NCI-H1092 treated with DMSO at 0.1 percent for 48 hours (cell line): ENCODE results near the gene PFN3.
"Not testable (repeated sequence)": the region's sequence is repeated elsewhere in the genome, so short reads cannot be mapped to it uniquely, and the experiment has no call there.

Experiments
- DNase-seq: peaks from one replicate; lab custom pipeline; 2025; lab: John Stamatoyannopoulos, UW

The PFN3 gene

GRCh38 chr5:177425196-177425800 is 24.8 kb upstream of the PFN3 start:
- no peak for DNase-seq

GRCh38 chr5:177423671-177424070 is 23.2 kb upstream of the PFN3 start:
- no peak for DNase-seq

GRCh38 chr5:177421062-177421798 is 20.8 kb upstream of the PFN3 start:
- DNase-seq, result no peak

- not testable (repeated sequence) for DNase-seq
Observed at GRCh38 chr5:177420472-177420871, 20.0 kb upstream of the PFN3 start.

DNA sequence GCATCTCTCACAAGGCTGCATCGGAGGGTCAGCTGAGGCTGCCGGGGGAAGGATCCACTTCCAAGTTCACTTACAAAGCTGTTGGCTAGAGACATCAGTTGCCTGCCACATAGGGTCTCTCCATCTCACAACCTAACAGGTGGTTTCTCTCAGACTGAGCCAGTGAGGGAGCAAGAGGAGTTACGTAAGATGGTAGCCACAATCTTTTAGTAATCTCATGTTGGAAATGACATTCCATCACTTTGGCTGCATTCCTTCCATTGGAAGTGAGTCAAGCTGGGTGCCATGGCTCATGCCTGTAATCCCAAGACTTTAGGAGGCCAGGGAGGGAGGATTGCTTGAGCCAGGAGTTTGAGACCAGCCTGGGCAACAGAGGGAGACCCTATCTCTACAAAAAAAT is 18.6 kb upstream of the PFN3 start:
- DNase-seq, result no peak

DNA sequence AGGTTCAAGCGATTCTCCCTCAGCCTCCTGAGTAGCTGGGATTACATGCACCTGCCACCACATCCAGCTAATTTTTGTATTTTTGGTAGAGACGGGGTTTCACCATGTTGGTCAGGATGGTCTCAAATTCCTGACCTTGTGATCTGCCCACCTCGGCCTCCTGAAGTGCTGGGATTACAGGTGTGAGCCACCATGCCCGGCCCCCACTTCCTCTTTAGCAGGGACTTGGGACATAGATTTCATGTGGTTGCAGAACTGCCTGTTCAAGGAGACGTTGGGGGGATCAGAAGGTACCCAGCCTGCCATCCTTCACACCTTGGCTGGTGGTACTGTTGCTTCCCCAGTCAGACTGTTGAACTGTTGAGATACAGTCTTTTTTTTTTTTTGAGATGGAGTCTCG is 16.6 kb upstream of the PFN3 start:
- not testable (repeated sequence) for DNase-seq

DNA sequence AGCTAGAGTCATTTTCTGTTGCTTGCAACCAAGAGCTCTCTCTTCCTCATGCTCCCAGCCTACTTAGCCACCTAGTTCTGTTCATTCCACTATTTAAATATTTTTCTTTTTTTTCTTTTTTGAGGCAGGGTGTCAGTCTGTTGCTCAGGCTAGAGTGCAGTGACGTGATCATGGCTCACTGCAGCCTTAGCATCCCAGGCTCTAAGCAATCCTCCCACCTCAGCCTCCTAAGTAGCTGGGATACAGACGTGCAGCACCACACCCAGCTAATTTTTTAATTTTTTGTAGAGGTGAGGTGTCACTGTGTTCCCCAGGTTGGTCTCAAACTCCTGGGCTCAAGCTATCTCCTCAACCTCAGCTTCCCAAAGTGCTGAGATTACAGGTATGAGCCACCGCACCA is 14.0 kb upstream of the PFN3 start:
- no peak for DNase-seq

- DNase-seq, result no peak
Observed at GRCh38 chr5:177412603-177413233, 12.3 kb upstream of the PFN3 start.

- DNase-seq, result no peak
Observed at GRCh38 chr5:177410575-177410974, 10.1 kb upstream of the PFN3 start.

- no peak for DNase-seq
Observed at GRCh38 chr5:177409043-177409801, 8.8 kb upstream of the PFN3 start, which contains the start of gene F12. Gene F12 (minus strand): TSS chr5:177409564. CDS start chr5:177409527, 37 bp downstream.

DNA sequence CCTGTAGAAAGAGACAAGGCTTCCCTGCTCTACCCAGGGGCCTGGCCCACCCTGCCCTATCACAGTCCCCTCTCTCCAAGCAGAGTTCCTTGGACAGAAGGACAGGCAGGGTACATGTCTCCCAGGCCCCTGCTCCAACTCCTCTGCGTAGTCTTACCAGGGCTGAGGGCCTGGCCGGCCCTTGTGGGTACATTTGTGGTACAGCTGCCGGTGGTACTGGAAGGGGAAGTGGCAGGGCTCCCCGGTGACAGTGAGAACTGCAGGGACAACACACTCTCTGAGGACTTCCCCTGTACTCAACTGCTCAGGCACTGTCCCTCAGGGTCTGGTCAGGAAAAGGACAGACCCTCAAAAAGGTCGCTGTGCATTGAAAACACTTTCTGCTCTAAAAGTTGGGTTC is 5.3 kb upstream of the PFN3 start:
- no peak for DNase-seq

GRCh38 chr5:177405312-177405711 is 4.9 kb upstream of the PFN3 start:
- no peak for DNase-seq

DNA sequence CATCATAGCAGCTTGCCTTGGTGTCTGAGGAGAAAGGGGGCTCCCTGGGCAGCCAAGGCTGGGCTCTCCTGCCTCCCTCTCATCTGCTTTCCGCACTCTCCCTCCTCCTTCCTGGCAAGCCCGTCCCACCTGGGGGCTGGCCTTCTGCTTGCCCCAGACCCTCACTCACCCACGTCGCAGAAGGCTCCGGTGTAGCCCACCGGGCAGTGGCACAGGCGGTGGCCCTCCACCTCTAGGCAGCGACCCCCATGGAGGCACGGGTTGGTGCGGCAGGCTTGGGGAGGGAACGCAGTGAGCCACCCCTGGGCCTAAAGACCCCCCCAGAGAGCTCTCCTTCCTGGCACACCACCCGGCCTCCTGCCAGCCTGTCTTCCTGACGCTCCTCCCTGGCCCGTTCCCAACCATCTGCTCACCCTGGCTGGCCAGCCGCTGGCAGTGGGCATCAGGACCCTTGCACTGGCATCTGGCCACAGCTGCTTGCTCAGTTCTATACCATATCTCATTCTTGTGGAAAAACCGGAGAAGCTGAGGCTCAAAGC is 4.2 kb upstream of the PFN3 start:
- DNase-seq, result peak; percentile 49

GRCh38 chr5:177403792-177404640 is 3.6 kb upstream of the PFN3 start:
- peak; percentile 52 for DNase-seq

- peak; percentile 33 for DNase-seq
Observed at GRCh38 chr5:177403102-177403791, 2.8 kb upstream of the PFN3 start.

DNA sequence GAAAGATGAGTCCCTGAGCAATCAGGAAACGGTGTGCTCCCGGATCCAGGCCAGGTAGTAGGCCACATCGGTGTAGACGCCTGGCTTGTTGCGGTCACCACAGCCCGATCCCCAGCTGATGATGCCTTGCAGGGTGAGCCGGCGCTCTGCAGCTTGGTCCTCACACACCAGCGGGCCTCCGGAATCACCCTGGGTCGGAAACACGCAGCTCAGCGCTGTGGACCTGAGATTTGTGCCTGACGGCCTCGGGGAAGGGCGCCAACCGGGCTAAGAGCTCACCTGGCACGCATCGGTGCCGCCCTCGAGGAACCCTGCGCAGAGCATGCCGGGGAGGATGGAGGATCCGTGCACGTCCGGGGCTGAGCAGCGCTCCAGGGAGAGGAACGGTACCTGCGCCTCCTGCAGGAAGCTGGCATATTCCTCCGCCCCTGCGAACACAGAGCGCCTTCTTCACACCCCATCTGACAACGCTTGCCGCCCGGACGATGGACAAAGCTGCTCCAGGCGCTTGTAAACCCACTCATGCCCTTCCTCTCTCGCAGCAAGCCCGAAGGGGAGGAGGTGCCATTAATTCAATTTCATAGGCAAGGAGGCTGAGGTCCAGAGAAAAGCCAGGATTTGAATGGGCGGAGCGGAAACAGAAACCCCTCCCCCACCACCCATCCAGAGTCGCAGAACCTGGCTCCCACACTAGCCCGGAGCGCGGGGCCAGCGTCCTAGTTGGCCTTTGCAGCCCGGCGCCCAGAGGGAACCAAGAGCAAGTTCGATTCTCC is 2.0 kb upstream of the PFN3 start:
- DNase-seq, result peak; percentile 66

GRCh38 chr5:177397875-177398390 is 2.5 kb downstream of the PFN3 start:
- DNase-seq, result no peak

- no peak for DNase-seq
Observed at GRCh38 chr5:177396807-177397206, 3.7 kb downstream of the PFN3 start.

DNA sequence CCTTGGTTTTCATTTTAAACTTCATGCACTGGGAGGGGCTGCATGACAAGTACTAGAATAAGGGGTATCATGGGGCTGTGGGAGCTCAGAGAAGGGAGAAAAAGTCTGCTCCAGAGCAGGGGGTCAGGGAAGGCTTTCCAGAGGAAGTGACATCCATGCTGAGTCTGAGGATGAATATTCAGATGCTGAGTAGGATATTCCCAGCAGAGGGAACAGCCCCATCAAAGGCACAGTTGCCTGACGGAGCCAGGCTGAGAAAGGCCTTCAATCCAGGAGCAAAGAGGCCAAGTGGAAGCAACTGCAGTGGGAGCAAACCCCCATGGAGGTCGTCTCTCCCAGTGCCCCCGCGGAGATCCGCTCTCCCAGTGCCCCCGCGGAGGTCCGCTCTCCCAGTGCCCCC is 4.4 kb downstream of the PFN3 start:
- no peak for DNase-seq

GRCh38 chr5:177393990-177394389 is 6.5 kb downstream of the PFN3 start:
- DNase-seq, result no peak
